HTR-8/SVneo (cell line): ENCODE measurements around the gene PTPRZ1.

Source experiments
- DNase-seq: peaks from one replicate; pipeline ENCODE4 v3.0.0; 2011; ENCODE audit warnings: low spot score, mixed read lengths; ENCODE audit not compliant: insufficient read length
- FAIRE-seq: peaks from 2 replicates; lab custom pipeline; 2011; peaks lifted over from hg19 to GRCh38; lab: Jason Lieb, UNC

The PTPRZ1 gene

GRCh38 chr7:121887634-121888033, 14.7 kb downstream of the PTPRZ1 start:
- DNase-seq (no peak), FAIRE-seq (no peak)

- FAIRE-seq (no peak), DNase-seq (no peak)
These were observed 17.9 kb downstream of the PTPRZ1 start for GRCh38 chr7:121890833-121891232.

GRCh38 chr7:121891731-121892130, 18.8 kb downstream of the PTPRZ1 start:
- DNase-seq = no peak
- no peak for FAIRE-seq

GRCh38 chr7:121901026-121901425, 28.1 kb downstream of the PTPRZ1 start:
- FAIRE-seq (no peak), DNase-seq (no peak)

DNA sequence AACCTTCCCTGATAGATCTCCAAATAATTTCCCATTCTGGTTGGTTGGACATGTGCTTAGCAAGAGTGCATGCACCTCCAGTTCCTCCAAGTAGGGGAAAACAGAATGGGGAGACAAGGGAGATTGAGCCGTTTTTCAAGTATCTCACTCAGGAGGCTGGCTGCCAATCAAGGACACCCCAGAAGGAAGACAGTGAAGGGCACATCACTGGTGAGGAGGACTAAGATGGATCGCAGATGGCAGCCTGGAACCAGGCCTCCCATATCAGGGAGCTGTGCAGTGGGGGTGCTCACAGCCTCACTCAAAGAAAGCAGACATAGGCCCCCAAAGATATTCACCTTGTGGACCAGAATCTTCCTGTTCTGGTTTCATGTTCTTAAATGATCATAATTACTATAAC, 31.2 kb downstream of the PTPRZ1 start:
- FAIRE-seq = no peak

DNA sequence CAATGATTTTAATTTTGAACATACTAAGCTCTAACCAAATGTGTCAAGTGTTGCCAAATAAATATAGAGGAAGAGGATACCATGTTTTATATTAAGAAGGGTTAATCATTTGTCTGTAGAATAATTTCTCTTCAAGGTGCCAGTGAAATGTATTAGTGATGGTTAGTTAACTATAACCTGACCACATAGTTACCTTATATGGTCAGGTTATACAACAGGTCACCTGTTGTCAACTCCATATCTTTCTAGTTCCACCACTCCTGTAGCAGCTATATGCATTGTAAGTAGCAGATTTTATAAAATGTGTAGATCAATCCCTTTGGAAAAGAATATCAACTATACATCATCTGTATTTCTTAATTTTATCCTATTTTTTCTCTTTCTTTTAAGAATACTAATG, 35.1 kb downstream of the PTPRZ1 start:
- DNase-seq (no peak), FAIRE-seq (no peak)

More for the DNA sequence above, 31.2 kb downstream of the PTPRZ1 start:
- DNase-seq = no peak

GRCh38 chr7:121909716-121910345, 36.9 kb downstream of the PTPRZ1 start:
- no peak for FAIRE-seq
- DNase-seq = no peak

DNA sequence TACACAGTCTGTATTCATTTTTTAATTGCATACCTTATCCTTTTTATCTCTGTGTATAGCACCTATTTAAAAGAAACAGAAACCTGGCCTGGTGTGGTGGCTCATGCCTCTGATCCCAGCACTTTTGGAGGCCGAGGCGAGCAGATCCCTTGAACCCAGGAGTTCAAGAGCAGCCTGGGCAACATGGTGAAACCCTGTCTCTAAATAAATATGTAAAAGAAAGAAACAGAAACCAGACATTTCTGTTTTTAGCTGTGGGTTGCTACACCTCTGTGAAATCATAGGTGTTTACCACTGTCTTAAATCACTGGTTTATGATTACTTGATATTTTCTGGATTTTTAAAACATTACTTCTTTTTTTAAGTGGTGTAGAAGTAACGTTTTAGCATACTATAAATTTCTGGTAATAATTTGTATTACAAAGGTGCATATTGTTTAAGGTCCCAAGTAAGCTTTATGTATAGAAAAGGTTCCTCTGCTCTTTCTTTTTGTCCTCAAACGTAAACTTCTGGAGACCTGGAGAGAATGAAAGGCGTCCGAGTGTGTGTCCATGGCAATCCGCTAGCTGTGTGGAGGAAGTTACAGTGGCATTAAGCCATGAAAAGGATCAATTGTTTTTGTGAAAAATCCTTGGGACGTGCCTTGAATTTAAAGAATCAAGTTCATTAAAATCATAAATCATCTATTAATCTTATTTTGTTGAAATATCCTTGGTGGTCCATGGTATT, 41.1 kb downstream of the PTPRZ1 start:
- FAIRE-seq (no peak), DNase-seq (no peak)

GRCh38 chr7:121914676-121915279, 41.8 kb downstream of the PTPRZ1 start:
- no peak for FAIRE-seq
- no peak for DNase-seq

- FAIRE-seq (no peak), DNase-seq (no peak)
These were observed 43.2 kb downstream of the PTPRZ1 start for GRCh38 chr7:121916211-121916610.

- DNase-seq = no peak
- no peak for FAIRE-seq
These were observed 47.0 kb downstream of the PTPRZ1 start for GRCh38 chr7:121919986-121920385.

- DNase-seq = no peak
- FAIRE-seq = no peak
These were observed 51.6 kb downstream of the PTPRZ1 start for GRCh38 chr7:121924269-121925186.

GRCh38 chr7:121931149-121931902, 58.4 kb downstream of the PTPRZ1 start:
- no peak for FAIRE-seq
- no peak for DNase-seq

- FAIRE-seq (no peak), DNase-seq (no peak)
These were observed 59.8 kb downstream of the PTPRZ1 start for GRCh38 chr7:121932768-121933167.

GRCh38 chr7:121936951-121937623, 64.1 kb downstream of the PTPRZ1 start:
- FAIRE-seq (no peak), DNase-seq (no peak)

DNA sequence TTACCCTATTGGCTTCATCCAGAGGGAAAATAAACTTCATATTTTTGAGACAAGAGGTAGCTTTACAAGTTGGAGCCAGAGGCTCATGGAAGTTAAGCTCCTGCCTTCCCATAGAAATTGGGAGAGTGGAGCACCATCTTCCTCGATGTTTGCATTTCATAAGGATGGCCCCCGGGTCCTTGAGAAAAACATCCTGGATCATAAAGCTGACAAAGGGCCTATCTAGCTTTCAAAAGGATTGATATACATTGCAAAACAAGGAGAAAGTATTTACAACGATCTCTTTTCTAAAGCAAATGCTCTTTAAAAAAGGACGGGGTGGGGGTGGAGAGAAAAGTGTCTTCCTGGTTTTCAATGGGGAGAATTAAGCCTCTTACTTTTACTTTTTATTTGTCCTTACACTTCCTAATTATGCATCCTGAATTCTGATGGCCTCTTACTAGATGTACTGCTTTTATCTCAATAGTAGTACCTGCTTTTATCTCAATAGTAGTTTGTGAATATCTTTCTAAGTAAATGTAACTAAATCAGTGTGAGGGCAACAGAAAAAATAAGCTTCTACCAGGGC, 65.6 kb downstream of the PTPRZ1 start:
- FAIRE-seq (no peak), DNase-seq (no peak)

- DNase-seq (no peak), FAIRE-seq (no peak)
These were observed 68.0 kb downstream of the PTPRZ1 start for GRCh38 chr7:121940918-121941317.

DNA sequence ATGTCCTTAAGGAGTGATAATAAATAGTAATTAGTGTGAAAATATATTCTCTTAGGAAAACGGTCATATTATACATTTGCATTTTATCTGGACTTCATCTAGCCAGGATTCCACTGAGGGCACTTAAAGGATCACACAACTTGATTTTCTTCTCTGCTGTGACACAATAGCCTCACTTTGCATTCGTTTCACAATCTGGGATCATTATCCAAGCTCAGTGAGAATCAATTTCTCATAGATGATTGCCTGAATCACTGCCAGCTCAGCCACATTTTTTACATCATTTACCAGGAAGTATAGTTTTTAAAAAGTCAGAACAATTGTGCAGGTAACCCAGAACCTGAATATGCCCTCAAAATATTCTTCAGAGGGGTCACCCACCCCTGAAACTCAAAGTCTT, 68.9 kb downstream of the PTPRZ1 start:
- no peak for FAIRE-seq
- DNase-seq = no peak

DNA sequence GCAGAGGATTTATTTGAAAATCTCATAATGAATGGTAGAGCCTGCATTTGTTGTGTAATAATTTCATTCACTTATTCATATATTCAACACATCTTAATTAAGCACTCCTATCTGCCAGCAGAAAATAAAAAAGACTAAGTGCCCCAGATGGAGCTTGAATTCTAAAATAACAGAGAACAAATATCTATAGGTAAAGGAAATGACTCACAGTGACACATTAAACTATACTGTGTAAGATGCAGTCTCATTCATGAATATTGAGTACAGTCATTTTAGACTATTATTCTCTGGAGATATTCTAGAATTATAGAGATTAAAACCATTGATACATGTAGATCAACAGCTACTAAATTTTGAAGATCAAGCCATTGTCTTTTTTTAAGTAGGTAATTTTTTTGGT, 72.1 kb downstream of the PTPRZ1 start:
- no peak for FAIRE-seq
- DNase-seq = no peak
